K562 (cell line): ENCODE data around the gene CAST. TPM values are rescaled to one million over a fixed set of nuclear protein-coding genes. Genes with fewer than 3 reads are reported as not detected.

ENCODE experiments used
- ADNP ChIP-seq: fragments of 200-800 bp; sonication (Bioruptor generic); IDR thresholded peaks from 2 replicates; pipeline ENCODE4 v1.6.1; 2016; ENCODE audit warnings: missing genetic modification characterization, missing compliant biosample characterization
- BRD4 ChIP-seq: fragments of 200-600 bp; sonication (generic); IDR thresholded peaks from 2 replicates; pipeline ENCODE4 v1.6.1; 2017; ENCODE audit warnings: inconsistent platforms
- BRF1 ChIP-seq: IDR thresholded peaks from 3 replicates; pipeline ENCODE4 v1.6.1; 2011; ENCODE audit warnings: borderline replicate concordance, mild to moderate bottlenecking; ENCODE audit not compliant: insufficient read length; ENCODE audit errors: extremely low read depth
- CBX3 ChIP-seq, 2 experiments: IDR thresholded peaks; 1 replicate in 1 of 2; 2 replicates in 1 of 2; pipeline ENCODE4 v1.6.1; 2012; ENCODE audit warnings: inconsistent platforms in 2 of 2, low read length in 2 of 2, borderline replicate concordance in 1 of 2, control low read depth in 1 of 2
- ELF2 ChIP-seq: fragments of 250-450 bp; sonication (Bioruptor Pico); IDR thresholded peaks from 2 replicates; pipeline ENCODE4 v1.5.0; 2021; ENCODE audit warnings: mild to moderate bottlenecking
- FOXP1 ChIP-seq: sonication (generic); formaldehyde crosslinking; IDR thresholded peaks from 2 replicates; pipeline ENCODE4 v1.8.0; 2022; ENCODE audit warnings: mild to moderate bottlenecking, missing genetic modification reagents
- GATA2 ChIP-seq: sonication (generic); formaldehyde crosslinking; IDR thresholded peaks from 2 replicates; pipeline ENCODE4 v1.4.0; 2020; ENCODE audit warnings: mild to moderate bottlenecking, missing genetic modification reagents
- IFI16 ChIP-seq: fragments of 250-450 bp; sonication (Bioruptor Pico); IDR thresholded peaks from 2 replicates; pipeline ENCODE4 v2.1.2; 2022; ENCODE audit warnings: mild to moderate bottlenecking, inconsistent platforms
- ILK ChIP-seq: fragments of 450-650 bp; IDR thresholded peaks from 2 replicates; pipeline ENCODE4 v1.6.1; 2016; ENCODE audit warnings: missing genetic modification characterization, low read depth, mild to moderate bottlenecking, missing compliant biosample characterization, moderate library complexity, borderline replicate concordance
- NR0B1 ChIP-seq: fragments of 450-650 bp; IDR thresholded peaks from one replicate; pipeline ENCODE4 v1.6.1; 2018; ENCODE audit warnings: mild to moderate bottlenecking, moderate library complexity; ENCODE audit not compliant: partially characterized antibody
- POU5F1 ChIP-seq: fragments of 150-350 bp; IDR thresholded peaks from 2 replicates; pipeline ENCODE4 v1.6.1; 2014; ENCODE audit warnings: borderline replicate concordance, low read length, low read depth, mild to moderate bottlenecking; ENCODE audit not compliant: partially characterized antibody
- SAFB2 ChIP-seq: fragments of 200-400 bp; formaldehyde crosslinking; IDR thresholded peaks from 2 replicates; pipeline ENCODE4 v1.6.1; 2018; ENCODE audit warnings: borderline replicate concordance, low read length, low read depth, moderate library complexity; ENCODE audit not compliant: severe bottlenecking
- SMAD4 ChIP-seq: fragments of 250-450 bp; sonication (Bioruptor Pico); conservative IDR thresholded peaks from 2 replicates; pipeline ENCODE4 v1.8.0; 2021; ENCODE audit warnings: inconsistent platforms, mild to moderate bottlenecking, moderate library complexity
- STAT5B ChIP-seq: fragments of 250-450 bp; sonication (Bioruptor Pico); IDR thresholded peaks from 2 replicates; pipeline ENCODE4 v1.8.0; 2021; ENCODE audit warnings: mild to moderate bottlenecking, inconsistent platforms
- ZNF3 ChIP-seq: fragments of 250-450 bp; sonication (Bioruptor Pico); IDR thresholded peaks from 2 replicates; pipeline ENCODE4 v1.5.0; 2021; ENCODE audit warnings: mild to moderate bottlenecking, moderate library complexity
- ZNF318 ChIP-seq, 2 experiments: fragments of 450-650 bp; IDR thresholded peaks; 2 replicates each; pipeline ENCODE4 v1.6.1; 2016; ENCODE audit warnings: mild to moderate bottlenecking in 2 of 2, borderline replicate concordance in 1 of 2, low read depth in 1 of 2, moderate library complexity in 1 of 2
- ZNF589 ChIP-seq: fragments of 200-800 bp; sonication (Bioruptor generic); IDR thresholded peaks from 2 replicates; pipeline ENCODE4 v1.6.1; 2016; ENCODE audit warnings: low read depth, missing genetic modification characterization, missing compliant biosample characterization
- ZNF707 ChIP-seq: fragments of 250-450 bp; sonication (Bioruptor Pico); conservative IDR thresholded peaks from 2 replicates; pipeline ENCODE4 v1.8.0; 2022; ENCODE audit warnings: inconsistent platforms, mild to moderate bottlenecking, moderate library complexity
- polyA plus RNA-seq, 8 experiments: library from polyadenylated mRNA; depleted of rRNA in 4 of 8; stranded (reverse) in 5 of 8; unstranded in 3 of 8; fragments of >200 nt; fragmentation: Nextera tagmentation in 2 of 8; fragmentation: Illumina TruSeq in 1 of 8; extraction: Ambion mirVana in 2 of 8; extraction: Trizol in 1 of 8; gene quantifications; 2 replicates each; pipeline versions ENCODE4 v1.2.1 to v1.2.3, GENCODE V29; 2011 to 2014; ENCODE audit warnings: inconsistent platforms in 1 of 8, missing spikeins in 1 of 8
- total RNA-seq, 7 experiments: library from RNA; depleted of rRNA in 6 of 7; stranded (reverse); fragments of >200 nt in 6 of 7; fragmentation: Illumina TruSeq in 2 of 7; extraction: Trizol in 2 of 7; gene quantifications; 2 replicates each; pipeline versions ENCODE4 v1.2.1 to v1.2.3, GENCODE V29; 2011 to 2021; ENCODE audit warnings: low replicate concordance in 1 of 7

The CAST gene
- total and polyA plus RNA-seq, 9 of the 15 experiments (the other 6 are each of a cell fraction or from before 2014, with no cell fraction given): 55.5 to 136 (median 86.1) TPM

GRCh38 chr5:96808868-96809558, 146.8 kb downstream of the CAST start (continued):
- peak; percentile 66 for TF ChIP-seq ZNF707 (CRISPR knock-in tag)
- no peak for TF ChIP-seq FOXP1
- TF ChIP-seq BRD4: no peak
- TF ChIP-seq IFI16: peak; percentile 91
- no peak for TF ChIP-seq BRF1
- no peak for TF ChIP-seq SAFB2
- no peak for TF ChIP-seq NR0B1
- peak; percentile 83 for TF ChIP-seq STAT5B
- TF ChIP-seq SMAD4: peak; percentile 99
- peak; percentile 79 for TF ChIP-seq ELF2
- no peak for TF ChIP-seq ZNF318 (IDR thresholded peaks at IDR 0.05; ENCODE audit: borderline replicate concordance in 1 of 2, low read depth in 1 of 2)
- no peak for TF ChIP-seq ZNF3
- TF ChIP-seq GATA2 (CRISPR knock-in tag): no peak
- TF ChIP-seq ZNF589 (CRISPR knock-in tag): peak; percentile 96
- no peak for TF ChIP-seq POU5F1
- TF ChIP-seq ILK (tag): peak; percentile 86
- no peak for TF ChIP-seq ADNP (tag)
- TF ChIP-seq CBX3 (IDR thresholded peaks at IDR 0.05; ENCODE audit: borderline replicate concordance in 1 of 2, low read length in 2 of 2): no peak
